DMS153 treated with DMSO at 0.1 percent for 48 hours (cell line): ENCODE data around the gene SULT2B1.
"Not testable (repeated sequence)": the region's sequence is repeated elsewhere in the genome, so short reads cannot be mapped to it uniquely, and the experiment has no call there.

ENCODE experiments used
- DNase-seq: peaks from one replicate; lab custom pipeline; 2025; ENCODE audit not compliant: unreplicated experiment; lab: John Stamatoyannopoulos, UW

Gene SULT2B1

DNA sequence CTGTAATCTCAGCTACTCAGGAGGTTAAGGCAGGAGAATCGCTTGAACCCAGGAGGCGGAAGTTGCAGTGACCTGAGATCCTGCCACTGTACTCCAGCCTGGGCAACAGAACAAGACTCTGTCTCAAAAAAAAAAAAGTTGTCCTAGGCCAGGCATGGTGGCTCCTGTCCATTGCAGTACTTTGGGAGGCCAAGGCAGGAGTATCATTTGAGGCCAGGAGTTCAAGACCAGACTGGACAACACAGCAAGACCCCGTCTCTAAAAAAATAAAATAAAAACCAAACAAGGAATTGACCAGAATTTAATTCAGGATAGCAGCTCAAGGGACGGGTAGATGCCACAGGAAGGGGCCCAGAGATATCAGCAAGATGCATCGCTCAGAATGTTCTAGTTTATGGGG is 4.9 kb downstream of the SULT2B1 start:
- no peak for DNase-seq

DNA sequence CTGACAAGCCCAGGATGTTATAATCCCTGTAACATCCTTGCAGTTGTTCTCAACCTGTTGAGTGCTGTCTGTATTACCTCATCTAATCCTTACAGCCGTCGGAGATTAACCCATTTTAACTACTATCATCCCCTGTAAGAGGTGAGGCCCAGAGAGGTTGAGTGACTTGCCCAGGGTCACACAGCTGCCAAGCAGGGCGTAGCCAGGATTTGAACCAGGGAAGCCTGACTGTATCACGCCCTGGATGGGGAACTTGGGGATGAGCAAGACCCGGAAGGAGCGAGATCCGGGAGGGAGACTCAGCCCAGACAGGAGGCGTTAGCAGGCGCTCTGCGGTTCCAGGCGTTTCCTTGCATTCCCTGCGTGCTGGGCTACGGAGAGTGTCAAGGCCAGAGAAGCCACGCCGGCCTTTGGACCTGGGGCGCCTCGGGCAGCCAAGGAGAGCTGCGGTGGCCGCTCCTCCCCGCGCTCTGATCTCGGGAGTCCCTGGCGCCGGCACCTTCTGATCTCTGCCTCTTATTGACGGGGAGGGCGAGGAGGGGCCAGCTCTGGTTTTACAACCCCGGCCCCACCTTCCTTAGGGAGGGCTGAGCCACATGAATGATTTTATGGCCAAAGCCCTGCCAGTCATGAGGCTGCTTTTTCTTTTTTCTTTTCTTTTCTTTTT is 6.2 kb downstream of the SULT2B1 start:
- no peak for DNase-seq

GRCh38 chr19:48560095-48560530 is 8.1 kb downstream of the SULT2B1 start:
- DNase-seq, result no peak

GRCh38 chr19:48561412-48561811 is 9.4 kb downstream of the SULT2B1 start:
- DNase-seq, result no peak

DNA sequence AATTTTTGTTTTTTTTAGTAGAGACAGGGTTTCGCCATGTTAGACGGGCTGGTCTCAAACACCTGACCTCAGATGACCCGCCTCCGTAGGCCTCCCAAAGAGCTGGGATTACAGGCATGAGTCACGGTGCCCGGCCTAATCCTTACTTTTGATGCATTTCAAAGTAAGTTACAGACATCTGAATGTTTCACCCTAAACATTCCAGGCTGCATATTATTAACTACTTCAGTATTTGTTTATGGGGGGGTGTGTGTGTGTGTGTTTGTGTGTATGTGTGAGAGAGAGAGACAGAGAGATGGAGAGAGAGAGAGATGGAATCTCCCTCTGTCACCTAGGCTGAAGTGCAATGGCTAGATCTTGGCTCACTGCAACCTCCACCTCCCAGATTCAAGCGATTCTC is 13.1 kb downstream of the SULT2B1 start:
- no peak for DNase-seq

GRCh38 chr19:48568345-48568886 is 16.4 kb downstream of the SULT2B1 start:
- DNase-seq, result no peak

DNA sequence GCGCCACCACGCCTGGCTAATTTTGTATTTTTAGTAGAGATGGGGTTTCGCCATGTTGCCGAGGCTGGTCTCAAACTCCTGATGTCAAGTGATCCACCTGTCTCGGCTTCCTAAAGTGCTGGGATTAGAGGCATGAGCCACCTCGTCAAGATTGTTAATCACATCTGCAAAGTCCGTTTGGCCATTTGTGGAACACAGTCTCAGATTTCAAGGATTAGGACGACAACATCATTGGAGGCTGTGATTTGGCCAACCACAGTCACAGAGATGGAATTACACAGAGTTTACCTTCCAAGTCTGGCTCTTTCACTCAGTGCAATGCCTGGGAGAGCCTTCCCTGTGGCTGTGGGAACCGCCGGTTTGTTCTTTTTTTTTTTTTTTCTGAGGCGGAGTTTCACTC is 17.8 kb downstream of the SULT2B1 start:
- DNase-seq, result no peak

DNA sequence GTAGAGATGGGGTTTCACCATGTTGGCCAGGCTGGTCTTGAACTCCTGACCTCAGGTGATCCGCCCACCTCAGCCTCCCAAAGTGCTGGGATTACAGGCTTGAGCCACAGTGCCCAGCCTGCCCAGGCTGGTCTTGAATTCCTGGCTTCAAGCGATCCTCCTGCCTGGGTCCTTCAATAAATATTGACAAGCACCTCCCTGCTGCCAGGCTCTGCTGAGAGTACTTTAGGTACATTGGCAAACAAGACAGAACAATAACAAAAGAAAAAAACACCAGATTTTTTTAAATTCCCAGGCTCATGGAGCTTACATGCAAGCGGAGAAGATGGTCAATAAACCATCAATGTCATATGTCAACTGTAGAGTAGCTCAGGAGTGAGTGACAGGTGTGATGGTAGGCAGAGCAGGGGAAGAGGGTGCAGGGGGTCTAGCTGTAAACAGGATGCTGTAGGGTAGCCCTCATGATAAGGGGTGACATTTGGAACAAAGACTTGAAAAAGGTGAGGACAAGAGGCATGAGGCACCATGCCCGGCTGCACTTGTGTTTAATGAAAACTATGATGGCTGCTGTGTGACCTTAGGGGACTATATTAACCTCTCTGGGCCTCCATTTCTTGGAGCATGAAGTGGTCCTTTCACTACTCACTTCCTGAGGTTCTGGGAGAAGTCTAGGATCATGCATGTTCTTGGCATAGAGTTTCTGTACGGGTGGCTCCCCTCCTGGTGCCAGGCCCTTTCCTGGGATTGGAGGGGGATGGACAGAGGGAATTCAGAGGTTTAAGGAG is 19.6 kb downstream of the SULT2B1 start:
- DNase-seq, result peak; percentile 38

DNA sequence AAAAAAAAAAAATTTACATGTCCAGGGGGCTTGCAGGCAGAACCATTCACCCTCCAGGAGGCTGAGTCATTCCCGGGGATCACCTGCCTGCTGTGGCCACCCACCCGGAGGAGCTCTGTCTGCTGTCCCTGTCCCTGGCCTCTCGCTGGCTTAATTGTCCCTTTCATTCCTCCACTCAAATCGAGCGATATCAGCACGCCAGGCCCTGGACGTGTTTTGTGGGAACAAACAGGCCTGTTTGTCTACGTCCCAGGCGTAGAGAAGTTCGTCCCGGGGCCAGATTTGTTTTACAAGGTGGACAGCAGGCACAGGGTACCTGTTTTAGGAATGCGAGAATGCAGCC is 21.2 kb downstream of the SULT2B1 start:
- no peak for DNase-seq

DNA sequence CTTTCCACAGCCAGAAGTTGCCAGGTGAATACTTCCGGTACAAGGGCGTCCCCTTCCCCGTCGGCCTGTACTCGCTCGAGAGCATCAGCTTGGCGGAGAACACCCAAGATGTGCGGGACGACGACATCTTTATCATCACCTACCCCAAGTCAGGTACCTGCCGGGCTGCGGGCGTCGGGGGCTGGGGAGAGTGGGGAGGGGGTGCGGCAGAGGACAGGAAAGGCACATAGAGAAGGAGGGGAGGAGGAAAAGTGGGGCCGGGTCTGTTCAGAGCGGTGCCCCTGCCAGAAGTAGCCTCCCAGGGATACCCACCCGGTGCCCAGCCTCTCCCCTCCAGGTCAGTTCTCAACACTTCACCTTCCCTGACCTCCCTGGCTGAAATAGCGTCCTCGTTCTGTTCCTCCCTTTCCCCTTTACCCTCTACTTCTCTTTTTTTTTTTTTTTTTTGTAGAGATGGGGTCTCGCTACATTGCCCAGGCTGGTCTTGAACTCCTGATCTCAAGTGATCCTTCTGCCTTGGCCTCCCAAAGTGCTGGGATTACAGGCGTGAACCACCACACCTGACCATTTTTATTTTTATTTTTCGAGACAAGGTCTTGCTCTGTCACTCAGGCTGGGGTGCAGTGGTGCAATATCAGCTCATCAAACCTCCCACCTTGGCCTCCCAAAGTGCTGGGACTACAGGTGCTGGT is 24.1 kb downstream of the SULT2B1 start:
- DNase-seq, result no peak

DNA sequence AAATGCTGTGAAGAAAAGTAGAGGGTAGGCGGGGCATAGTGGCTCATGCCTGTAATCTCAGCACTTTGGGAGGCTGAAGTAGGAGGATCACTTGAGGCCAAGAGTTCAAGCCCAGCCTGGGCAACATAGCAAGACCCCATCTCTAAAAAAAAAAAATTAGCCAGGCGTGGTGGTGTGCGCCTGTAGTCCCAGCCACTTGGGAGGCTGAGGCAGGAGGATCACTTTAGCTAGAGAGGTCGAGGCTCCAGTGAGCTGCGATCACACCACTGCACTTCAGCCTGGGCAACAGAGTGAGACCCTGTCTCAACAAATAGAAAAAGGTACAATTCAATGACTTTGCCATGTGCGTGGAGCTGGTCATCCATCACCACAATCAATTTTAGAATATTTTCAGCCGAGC is 25.9 kb downstream of the SULT2B1 start:
- DNase-seq, result not testable (repeated sequence)

GRCh38 chr19:48578891-48579290 is 26.9 kb downstream of the SULT2B1 start:
- no peak for DNase-seq

DNA sequence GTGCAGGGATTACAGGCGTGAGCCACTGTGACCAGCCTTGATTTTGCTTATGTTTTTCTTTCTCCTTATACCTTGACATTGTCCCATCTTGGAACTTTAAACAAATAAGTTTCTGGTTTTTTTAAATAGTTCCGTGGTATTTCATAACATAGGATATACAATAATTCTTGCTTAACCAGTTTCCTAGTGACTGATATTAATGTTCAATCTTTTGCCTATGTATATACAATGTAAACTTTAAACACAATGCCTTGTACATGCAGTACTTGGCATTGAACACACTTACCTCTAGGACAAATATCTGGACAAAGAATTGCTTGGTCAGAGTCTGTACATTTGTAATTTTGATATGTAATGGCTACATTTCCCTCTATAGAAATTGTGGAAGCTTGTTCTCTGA is 30.2 kb downstream of the SULT2B1 start:
- DNase-seq, result no peak

DNA sequence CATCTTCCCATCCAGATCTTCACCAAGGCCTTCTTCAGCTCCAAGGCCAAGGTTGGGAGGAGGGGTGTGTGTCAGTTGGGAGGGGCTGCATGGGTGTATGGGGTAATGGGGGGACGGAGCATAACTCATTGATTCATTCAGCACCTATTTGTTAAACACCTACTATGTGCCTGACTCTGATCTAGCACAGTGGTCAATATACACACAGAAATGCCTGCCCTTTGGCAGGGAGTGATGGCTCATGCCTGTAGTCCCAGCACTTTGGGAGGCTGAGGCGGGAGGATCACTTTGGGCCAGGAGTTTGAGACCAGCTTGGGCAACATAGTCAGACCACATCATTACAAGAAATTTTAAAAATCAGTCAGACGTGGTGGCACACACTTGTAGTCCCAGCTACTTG is 35.4 kb downstream of the SULT2B1 start:
- no peak for DNase-seq

DNA sequence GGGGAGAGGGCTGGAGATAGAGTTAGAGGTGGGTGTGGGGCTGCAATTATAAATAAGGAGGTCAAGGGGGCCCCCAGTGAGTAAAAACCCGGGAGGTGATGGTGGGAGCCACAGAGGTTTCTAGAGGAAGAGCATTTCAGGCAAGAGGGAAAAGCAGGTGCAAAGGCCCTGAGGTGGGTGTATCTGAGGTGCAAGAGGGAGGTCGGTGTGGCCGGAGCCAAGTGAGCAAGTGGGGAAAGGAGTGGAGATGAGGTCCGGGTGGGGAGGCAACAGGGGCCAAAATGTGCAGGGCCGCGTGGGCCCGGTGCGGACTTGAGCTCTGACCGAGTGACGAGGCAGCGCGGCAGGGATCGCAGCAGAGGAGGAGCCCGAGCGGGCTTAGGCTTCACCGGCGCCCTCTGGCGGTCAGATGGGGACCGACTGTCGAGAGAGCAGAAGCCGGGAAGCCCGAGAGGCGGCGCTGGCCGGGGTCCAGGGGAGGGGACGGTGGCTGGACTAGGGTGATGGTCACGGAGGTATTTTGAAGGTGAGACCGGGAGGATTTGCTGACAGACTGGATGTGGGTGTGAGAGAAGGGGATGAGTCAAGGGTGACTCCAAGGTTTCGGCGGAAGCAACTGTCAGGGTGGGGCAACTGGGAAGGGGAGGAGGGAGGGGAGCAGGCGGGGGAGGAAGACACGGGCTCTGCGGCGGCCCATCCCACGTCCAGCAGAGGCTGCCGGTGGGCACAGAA is 36.9 kb downstream of the SULT2B1 start:
- DNase-seq, result peak; percentile 71

DNA sequence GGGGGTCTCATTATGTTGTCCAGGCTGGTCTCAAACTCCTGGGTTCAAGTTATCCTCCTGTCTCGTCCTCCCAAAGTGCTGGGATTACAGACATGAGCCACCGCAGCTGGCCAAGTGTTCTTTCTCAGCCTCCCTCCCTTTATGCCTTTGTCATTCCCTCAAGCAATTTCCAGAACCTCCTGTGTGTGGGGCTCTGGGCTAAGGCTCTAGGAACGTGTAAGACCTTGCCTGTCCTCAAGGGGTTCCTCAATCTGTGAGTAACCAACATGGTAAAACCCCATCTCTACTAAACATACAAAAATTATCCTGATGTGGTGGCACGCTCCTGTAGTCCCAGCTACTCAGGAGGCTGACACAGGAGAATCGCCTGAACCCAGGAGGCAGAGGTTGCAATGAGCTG is 39.0 kb downstream of the SULT2B1 start:
- no peak for DNase-seq

DNA sequence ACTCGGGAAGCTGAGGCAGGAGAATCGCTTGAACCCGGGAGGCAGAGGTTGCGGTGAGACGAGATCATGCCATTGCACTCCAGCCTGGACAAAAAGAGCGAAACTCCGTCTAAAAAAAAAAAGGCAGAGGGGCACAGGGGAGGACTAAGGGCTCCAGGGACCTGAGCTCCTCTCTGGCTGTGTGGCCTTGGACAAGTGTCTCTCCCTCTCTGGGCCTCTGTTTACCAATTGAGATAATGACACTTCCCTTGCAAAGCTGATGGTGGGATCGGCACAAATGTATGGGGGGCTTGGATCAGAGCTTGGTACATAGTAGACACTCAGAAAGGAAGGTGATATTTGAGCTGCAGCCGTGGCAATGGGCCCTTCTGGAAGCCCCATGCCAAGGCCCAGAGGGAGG is 43.2 kb downstream of the SULT2B1 start:
- no peak for DNase-seq

- no peak for DNase-seq
Measured at GRCh38 chr19:48595833-48596232, 43.9 kb downstream of the SULT2B1 start.

DNA sequence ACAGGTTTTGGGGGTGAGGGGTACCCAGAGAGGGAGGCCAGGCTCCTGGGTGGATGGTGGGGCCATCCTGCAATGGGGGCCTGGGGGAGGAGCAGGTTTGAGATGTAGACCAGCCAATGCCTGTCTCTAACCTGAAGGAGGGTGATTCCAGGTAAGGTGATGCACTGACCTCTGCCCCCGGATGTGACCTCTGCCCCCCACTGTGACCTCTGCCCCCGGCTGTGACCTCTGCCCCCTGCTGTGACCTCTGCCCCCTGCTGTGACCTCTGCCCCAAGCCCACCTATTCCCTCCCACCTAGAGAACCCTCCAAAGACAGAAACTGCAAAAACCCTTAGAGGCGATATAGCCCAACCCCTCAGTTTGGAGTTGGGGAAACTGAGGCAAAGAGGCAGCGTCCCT is 44.3 kb downstream of the SULT2B1 start:
- DNase-seq, result no peak

DNA sequence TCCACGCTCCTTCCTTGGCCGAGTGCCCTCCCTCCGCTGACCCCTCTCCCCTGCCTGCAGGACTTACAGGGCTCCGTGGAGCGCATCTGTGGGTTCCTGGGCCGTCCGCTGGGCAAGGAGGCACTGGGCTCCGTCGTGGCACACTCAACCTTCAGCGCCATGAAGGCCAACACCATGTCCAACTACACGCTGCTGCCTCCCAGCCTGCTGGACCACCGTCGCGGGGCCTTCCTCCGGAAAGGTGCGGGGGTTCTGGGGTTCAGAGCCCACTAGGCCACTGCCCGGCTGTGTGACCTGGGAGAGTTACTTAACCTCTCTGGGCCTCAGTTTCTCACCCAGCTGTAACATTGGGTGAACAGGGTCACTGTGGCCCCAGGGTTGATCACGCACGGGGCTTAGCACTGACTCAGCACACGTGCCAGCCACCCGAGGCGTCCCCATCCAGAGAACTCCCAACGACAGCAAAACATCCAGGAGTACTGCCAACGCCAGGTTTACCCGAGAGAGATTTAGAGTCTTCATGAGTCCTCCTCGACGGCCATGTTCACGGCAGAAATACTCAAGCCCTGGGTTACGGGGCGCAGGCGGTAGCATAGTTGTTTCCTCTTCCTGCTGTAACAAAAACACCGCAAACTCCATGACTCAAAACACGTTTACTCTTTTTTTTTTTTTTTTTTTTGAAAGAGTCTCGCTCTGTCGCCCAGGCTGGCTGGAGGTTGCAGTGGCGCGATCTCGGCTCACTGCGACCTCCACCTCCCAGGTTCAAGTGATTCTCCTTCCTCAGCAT is 44.9 kb downstream of the SULT2B1 start:
- DNase-seq, result no peak
